Naive thymus-derived CD8-positive, alpha-beta T cell (primary cell): Measurements from ENCODE around the gene RNF207. TPM values are rescaled to one million over a fixed set of nuclear protein-coding genes. Genes with fewer than 3 reads are reported as not detected.
"Not testable (repeated sequence)": the region's sequence is repeated elsewhere in the genome, so short reads cannot be mapped to it uniquely, and the experiment has no call there.

Experiments
- ATAC-seq, 2 donors: fragments of 150-1000 bp; cut with Tn5 transposase in 1 of 2; sonication (Bioruptor Pico), chemical (Tn5 transposase) in 1 of 2; 1 replicate in 1 of 2; 2 replicates in 1 of 2; pipeline ENCODE4 v1.10.0; 2021; ENCODE audit warnings: mild to moderate bottlenecking in 2 of 2, moderate library complexity in 2 of 2
- POLR2A ChIA-PET: fragments of 350-600 bp; sonication (Branson Sonifier 250); formaldehyde crosslinking; loops from one replicate; lab custom pipeline; 2021; ENCODE audit warnings: antibody characterized with exemption; lab: Charles Lee
- DNase-seq, 10 donors: peaks; one replicate each; pipeline versions ENCODE4 v3.0.0 to v3.0.0-alpha.2; 2020 to 2022
- H3K27ac Mint-ChIP-seq, 10 donors: one replicate each; pipeline ENCODE4 v1.8.0; 2020 to 2022; ENCODE audit warnings: mild to moderate bottlenecking in 10 of 10, mixed read lengths in 10 of 10, moderate library complexity in 4 of 10, inconsistent platforms in 1 of 10
- H3K27me3 Mint-ChIP-seq, 5 donors: one replicate each; pipeline ENCODE4 v1.8.0; 2021 to 2022; ENCODE audit warnings: mixed read lengths in 5 of 5
- H3K36me3 Mint-ChIP-seq, 3 donors: one replicate each; pipeline ENCODE4 v1.8.0; 2020 to 2022; ENCODE audit warnings: mixed read lengths in 3 of 3, mild to moderate bottlenecking in 2 of 3, inconsistent platforms in 1 of 3
- H3K4me1 Mint-ChIP-seq, 4 donors: one replicate each; pipeline ENCODE4 v1.8.0; 2021 to 2022; ENCODE audit warnings: mixed read lengths in 4 of 4
- H3K4me3 Mint-ChIP-seq, 10 donors: one replicate each; pipeline ENCODE4 v1.8.0; 2020 to 2022; ENCODE audit warnings: mild to moderate bottlenecking in 10 of 10, mixed read lengths in 10 of 10, moderate library complexity in 6 of 10, inconsistent platforms in 1 of 10
- H3K9me3 Mint-ChIP-seq, 9 donors: one replicate each; pipeline ENCODE4 v1.8.0; 2020 to 2022; ENCODE audit warnings: mixed read lengths in 9 of 9, mild to moderate bottlenecking in 3 of 9, inconsistent platforms in 1 of 9, moderate library complexity in 1 of 9
- polyA plus RNA-seq, 3 donors: library from polyadenylated mRNA; unstranded; fragments of 300-500 nt; fragmentation: Illumina TruSeq; gene quantifications; one replicate each; pipeline ENCODE4 v1.2.3, GENCODE V29; 2021
- total RNA-seq, 8 experiments: library from RNA in 2 of 8; stranded (reverse) in 2 of 8; gene quantifications; one replicate each; pipeline ENCODE4 v1.2.3 and lab custom pipeline; 2021 to 2026

The RNF207 gene
- total and polyA plus RNA-seq, 5 experiments from 2014 or later: 0.36 to 0.47 TPM; not detected in 3

DNA sequence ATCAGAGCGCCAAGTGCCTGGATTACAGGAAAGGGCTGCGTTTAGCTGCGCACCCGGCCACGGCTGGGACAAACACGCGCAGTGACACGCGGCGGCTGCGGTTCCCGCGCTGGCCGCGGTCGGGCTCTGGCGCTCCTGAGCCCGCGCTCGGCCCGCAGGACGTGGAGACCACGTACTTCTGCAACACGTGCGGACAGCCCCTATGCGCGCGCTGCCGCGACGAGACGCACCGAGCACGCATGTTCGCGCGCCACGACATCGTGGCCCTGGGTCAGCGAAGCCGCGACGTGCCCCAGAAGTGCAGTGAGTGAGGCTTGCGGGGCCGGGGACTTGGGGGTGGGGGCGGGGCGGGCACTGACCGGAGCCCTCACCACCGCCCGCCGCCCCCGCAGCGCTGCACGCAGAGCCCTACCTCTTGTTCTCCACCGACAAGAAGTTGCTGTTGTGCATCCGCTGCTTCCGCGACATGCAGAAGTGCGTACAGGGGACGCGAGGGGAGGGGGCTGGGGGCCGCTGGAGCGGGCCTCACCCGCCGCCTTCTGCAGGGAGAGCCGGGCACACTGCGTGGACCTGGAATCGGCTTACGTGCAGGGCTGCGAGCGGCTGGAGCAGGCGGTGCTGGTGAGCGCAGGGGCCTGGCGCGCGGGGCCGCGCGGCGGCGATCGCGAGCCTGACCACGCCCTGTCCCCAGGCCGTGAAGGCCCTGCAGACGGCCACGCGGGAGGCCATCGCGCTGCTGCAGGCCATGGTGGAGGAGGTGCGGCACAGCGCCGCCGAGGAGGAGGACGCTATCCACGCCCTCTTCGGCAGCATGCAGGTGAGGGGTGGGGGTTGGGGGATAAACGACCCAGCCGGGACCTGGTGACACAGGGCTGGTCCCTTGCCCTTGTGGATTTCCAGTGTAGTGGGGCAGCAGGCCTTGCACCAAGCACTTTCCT is 3.1 kb downstream of the RNF207 start:
- Mint-ChIP-seq H3K36me3 (no peaks in the 10 kb centered on the region), H3K4me1 (peaks cover 0 to 20% (median 10%) of the 10 kb centered on the region in 4 donors), H3K27ac (no peak overlapping the region), H3K27me3 (peaks cover 6 to 54% (median 20%) of the 10 kb centered on the region in 5 donors), H3K9me3 (no peaks in the 10 kb centered on the region), H3K4me3 (peak overlapping the region in 8 of 10 donors; percentile 24 to 58 (median 52))
- POLR2A ChIA-PET: interaction anchor here (0.7 to 1.0 kb wide), 3 partner anchors 8 to 80 kb away, joined by 3 to 5 read pairs (median 4); no protein-coding TSS in a partner anchor
- DNase-seq (no peak), ATAC-seq (peak; percentile 21 to 34)

GRCh38 chr1:6209661-6210580 is 4.0 kb downstream of the RNF207 start:
- ATAC-seq (peak in 1 of 2 donors; percentile 27), DNase-seq (peak in 1 of 10 donors; percentile 26)
- H3K4me3 Mint-ChIP-seq: peak overlapping the region in 8 of 10 donors; percentile 24 to 58 (median 52)
- POLR2A ChIA-PET: no interaction called here
- no peaks in the 10 kb centered on the region for H3K36me3 Mint-ChIP-seq
- H3K27ac Mint-ChIP-seq: no peak overlapping the region
- peaks cover 0 to 16% (median 8%) of the 10 kb centered on the region in 4 donors for H3K4me1 Mint-ChIP-seq
- no peaks in the 10 kb centered on the region for H3K9me3 Mint-ChIP-seq
- H3K27me3 Mint-ChIP-seq: peaks cover 6 to 51% (median 23%) of the 10 kb centered on the region in 5 donors

DNA sequence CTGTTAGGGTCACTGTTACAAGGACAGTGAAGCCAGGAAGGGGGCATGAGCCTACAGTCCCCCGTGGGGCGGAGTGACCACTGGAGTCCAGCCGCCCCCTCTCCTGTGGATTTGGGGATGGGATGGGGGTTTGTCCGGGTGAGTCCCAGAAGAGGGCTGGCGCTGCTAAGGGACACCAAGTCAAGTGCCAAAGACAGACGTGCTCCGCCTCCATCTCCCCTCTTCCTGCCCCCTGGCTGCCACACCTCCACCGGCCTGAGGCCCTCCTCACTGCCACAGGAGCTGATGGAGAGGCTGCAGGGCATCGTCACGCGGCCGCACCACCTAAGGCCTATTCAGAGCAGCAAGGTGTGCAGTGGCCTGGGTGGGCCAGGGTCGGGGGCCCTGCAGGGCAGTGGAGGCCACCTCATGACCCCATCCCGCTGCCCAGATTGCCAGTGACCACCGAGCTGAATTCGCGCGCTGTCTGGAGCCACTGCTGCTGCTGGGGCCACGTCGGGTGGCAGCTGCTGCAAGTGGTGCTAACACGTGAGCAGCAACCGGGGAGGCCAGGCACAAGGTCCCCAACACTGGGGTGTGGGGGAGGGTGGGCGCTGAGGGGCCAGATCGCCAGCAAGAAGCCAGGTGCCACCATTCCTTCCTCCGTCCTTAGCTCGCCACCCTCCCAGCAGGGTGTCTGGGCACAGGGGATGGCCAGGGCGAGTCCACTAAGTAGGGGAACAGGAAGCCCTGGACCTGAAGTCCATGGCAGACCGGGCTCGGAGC is 4.9 kb downstream of the RNF207 start:
- POLR2A ChIA-PET: no interaction called here
- peaks cover 0 to 16% (median 7%) of the 10 kb centered on the region in 4 donors for H3K4me1 Mint-ChIP-seq
- peaks cover 0 to 1% (median 0%) of the 10 kb centered on the region in 3 donors for H3K36me3 Mint-ChIP-seq
- H3K27ac Mint-ChIP-seq: no peak overlapping the region
- ATAC-seq (no peak), DNase-seq (no peak)
- H3K27me3 Mint-ChIP-seq: peaks cover 8 to 52% (median 29%) of the 10 kb centered on the region in 5 donors
- H3K4me3 Mint-ChIP-seq: peak overlapping the region in 1 of 10 donors; percentile 11
- no peaks in the 10 kb centered on the region for H3K9me3 Mint-ChIP-seq

DNA sequence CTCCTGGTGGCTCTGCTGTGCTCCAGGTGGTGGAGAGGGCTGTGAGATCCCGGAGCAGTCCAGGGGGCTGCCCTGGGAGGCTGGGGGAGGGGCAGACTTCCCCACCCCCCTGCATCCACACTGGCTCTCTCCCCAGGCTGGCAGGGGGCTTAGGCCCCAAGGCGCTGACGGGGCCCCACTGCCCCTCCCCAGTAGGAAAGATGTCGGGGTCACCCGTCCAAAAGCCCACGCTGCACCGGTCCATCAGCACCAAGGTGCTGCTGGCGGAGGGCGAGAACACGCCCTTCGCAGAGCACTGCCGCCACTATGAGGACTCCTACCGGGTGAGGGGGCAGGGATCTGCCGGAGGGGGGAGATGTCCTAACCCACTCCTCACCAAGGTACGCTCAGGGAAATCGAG is 5.8 kb downstream of the RNF207 start:
- Mint-ChIP-seq H3K4me3 (peak overlapping the region in 1 of 10 donors; percentile 6), H3K27me3 (peaks cover 10 to 52% (median 29%) of the 10 kb centered on the region in 5 donors), H3K36me3 (peaks cover 0 to 2% (median 0%) of the 10 kb centered on the region in 3 donors), H3K9me3 (no peaks in the 10 kb centered on the region), H3K4me1 (peaks cover 0 to 16% (median 7%) of the 10 kb centered on the region in 4 donors), H3K27ac (peak overlapping the region in 1 of 10 donors; percentile 11)
- DNase-seq (no peak), ATAC-seq (no peak)
- POLR2A ChIA-PET: no interaction called here

GRCh38 chr1:6212193-6212959 is 6.5 kb downstream of the RNF207 start:
- peaks cover 0 to 13% (median 5%) of the 10 kb centered on the region in 4 donors for H3K4me1 Mint-ChIP-seq
- no peak for DNase-seq
- H3K9me3 Mint-ChIP-seq: no peaks in the 10 kb centered on the region
- peak overlapping the region in 2 of 10 donors; percentile 6 to 18 for H3K4me3 Mint-ChIP-seq
- H3K36me3 Mint-ChIP-seq: peaks cover 0 to 2% (median 0%) of the 10 kb centered on the region in 3 donors
- H3K27ac Mint-ChIP-seq: no peak overlapping the region
- POLR2A ChIA-PET: interaction anchor here (0.6 kb wide), 1 partner anchor 11 kb away, joined by 4 read pairs; no protein-coding TSS in a partner anchor
- no peak for ATAC-seq
- H3K27me3 Mint-ChIP-seq: peaks cover 7 to 52% (median 30%) of the 10 kb centered on the region in 5 donors

DNA sequence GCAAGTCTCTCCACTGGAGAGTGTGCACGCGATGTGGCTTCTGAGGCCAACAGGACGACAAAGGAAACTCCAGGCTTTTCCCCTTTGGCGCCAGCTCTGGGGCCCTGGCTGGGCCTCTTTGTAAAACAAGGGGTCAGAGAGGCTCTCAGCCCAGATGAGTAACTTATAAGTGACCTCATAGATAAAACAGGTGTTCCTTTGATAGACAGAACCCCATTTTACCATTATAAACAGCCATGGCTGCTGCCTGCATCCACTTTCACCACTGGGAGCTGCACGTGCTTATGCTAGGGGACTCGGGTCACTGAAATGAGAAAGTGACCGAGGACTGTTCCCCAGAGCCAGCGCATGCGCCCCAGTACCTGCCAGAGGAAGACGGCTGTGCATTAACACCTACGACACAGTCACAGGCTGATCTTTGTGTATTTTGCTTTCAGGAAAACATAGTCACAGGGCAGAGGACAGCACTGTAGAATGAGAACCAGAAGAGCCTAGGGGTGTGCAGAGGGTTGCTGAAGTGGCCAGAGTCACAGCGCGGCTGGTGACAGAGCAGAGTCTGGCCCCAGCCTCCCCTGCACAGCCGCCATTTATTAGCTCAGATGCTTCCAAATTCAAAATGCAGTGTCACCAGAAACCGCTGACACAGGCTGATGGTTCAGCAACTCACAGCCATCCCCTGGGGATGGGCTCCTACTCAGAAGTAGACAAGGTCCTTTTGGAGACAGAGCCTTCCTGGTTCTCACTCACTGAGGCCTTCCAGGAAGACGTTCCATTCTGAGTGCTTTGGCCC is 12.7 kb downstream of the RNF207 start:
- Mint-ChIP-seq H3K36me3 (peaks cover 0 to 18% (median 6%) of the 10 kb centered on the region in 3 donors), H3K4me3 (no peak overlapping the region), H3K27ac (peak overlapping the region in 1 of 10 donors; percentile 52), H3K27me3 (peaks cover 4 to 32% (median 22%) of the 10 kb centered on the region in 5 donors), H3K4me1 (peaks cover 0 to 2% (median 0%) of the 10 kb centered on the region in 4 donors), H3K9me3 (no peaks in the 10 kb centered on the region)
- POLR2A ChIA-PET: no interaction called here
- ATAC-seq (no peak), DNase-seq (no peak)

GRCh38 chr1:6219641-6220040 is 13.7 kb downstream of the RNF207 start:
- Mint-ChIP-seq H3K27me3 (peaks cover 4 to 32% (median 22%) of the 10 kb centered on the region in 5 donors), H3K36me3 (peaks cover 0 to 29% (median 11%) of the 10 kb centered on the region in 3 donors)
- H3K4me1 Mint-ChIP-seq, ATAC-seq, H3K27ac Mint-ChIP-seq, H3K4me3 Mint-ChIP-seq, H3K9me3 Mint-ChIP-seq, POLR2A ChIA-PET, DNase-seq: not testable (repeated sequence)

DNA sequence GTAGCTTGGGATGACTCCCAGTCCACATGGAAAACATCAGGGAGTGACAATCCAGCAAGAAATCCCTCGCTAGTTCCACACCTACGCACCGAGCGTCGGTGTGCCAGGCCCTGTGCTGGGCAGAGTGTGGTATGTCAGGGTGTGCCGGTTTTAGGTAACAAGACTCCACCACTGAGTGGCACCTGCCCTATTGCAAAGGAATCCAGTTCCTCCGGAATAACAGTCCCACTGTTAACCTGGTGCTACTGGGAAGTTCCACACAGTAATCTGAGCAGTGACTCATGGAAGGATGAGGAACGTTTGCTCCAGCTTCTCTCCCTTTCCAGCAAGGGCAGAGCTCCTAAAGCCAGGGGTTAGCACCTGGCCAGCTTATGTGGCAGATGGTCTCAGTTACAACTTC is 14.3 kb downstream of the RNF207 start:
- H3K4me3 Mint-ChIP-seq: no peak overlapping the region
- POLR2A ChIA-PET: no interaction called here
- peaks cover 4 to 27% (median 19%) of the 10 kb centered on the region in 5 donors for H3K27me3 Mint-ChIP-seq
- no peak for ATAC-seq
- DNase-seq: no peak
- H3K4me1 Mint-ChIP-seq: peaks cover 0 to 2% (median 0%) of the 10 kb centered on the region in 4 donors
- H3K9me3 Mint-ChIP-seq: no peaks in the 10 kb centered on the region
- H3K27ac Mint-ChIP-seq: no peak overlapping the region
- peaks cover 0 to 35% (median 11%) of the 10 kb centered on the region in 3 donors for H3K36me3 Mint-ChIP-seq

- no peak overlapping the region for H3K4me3 Mint-ChIP-seq
- POLR2A ChIA-PET: no interaction called here
- ATAC-seq: no peak
Measured at GRCh38 chr1:6221210-6221784, 15.4 kb downstream of the RNF207 start.

DNA sequence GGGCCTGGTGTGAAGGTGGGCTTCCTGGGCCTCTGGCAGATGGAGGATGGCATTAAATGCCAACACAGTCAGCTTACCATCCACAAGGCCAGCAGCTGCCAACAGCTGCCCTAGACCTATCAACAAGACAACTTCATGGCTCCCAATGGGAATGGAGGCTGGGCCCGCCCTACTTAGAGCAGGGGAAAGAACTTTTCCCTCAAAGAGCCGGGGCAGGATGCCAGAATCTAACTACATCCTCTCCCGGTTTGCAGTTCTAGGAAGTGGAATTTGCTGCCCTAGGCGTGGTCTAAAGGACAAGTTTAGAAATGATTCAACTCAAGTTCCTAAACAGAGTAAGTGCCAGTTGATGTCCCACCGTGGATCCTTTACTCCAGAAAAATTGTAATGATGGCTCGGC is 16.7 kb downstream of the RNF207 start:
- Mint-ChIP-seq H3K9me3 (no peaks in the 10 kb centered on the region), H3K27me3 (peaks cover 0 to 10% (median 4%) of the 10 kb centered on the region in 5 donors), H3K4me3 (no peak overlapping the region), H3K27ac (no peak overlapping the region), H3K36me3 (peaks cover 0 to 57% (median 15%) of the 10 kb centered on the region in 3 donors), H3K4me1 (peaks cover 0 to 3% (median 0%) of the 10 kb centered on the region in 4 donors)
- DNase-seq (no peak), ATAC-seq (no peak)
- POLR2A ChIA-PET: no interaction called here

More at GRCh38 chr1:6221210-6221784, 15.4 kb downstream of the RNF207 start:
- peaks cover 0 to 19% (median 11%) of the 10 kb centered on the region in 5 donors for H3K27me3 Mint-ChIP-seq
- peak in 1 of 10 donors; percentile 43 for DNase-seq
- H3K9me3 Mint-ChIP-seq: no peaks in the 10 kb centered on the region
- H3K36me3 Mint-ChIP-seq: peaks cover 0 to 45% (median 9%) of the 10 kb centered on the region in 3 donors
- peaks cover 0 to 5% (median 0%) of the 10 kb centered on the region in 4 donors for H3K4me1 Mint-ChIP-seq
- H3K27ac Mint-ChIP-seq: no peak overlapping the region
